ENCODE data around the gene CPNE1. TPM values are rescaled to one million over a fixed set of nuclear protein-coding genes. Genes with fewer than 3 reads are reported as not detected.

Gene CPNE1
- total RNA-seq, 3 donors from 2014 or later (not counting 1 experiment from before 2014, with no cell fraction given): 298 to 342 (median 334) TPM

- no peaks in the 10 kb centered on the region for H3K27me3 Mint-ChIP-seq (ENCODE audit: low read depth in 2 of 2)
- TF ChIP-seq, protein P1, sequence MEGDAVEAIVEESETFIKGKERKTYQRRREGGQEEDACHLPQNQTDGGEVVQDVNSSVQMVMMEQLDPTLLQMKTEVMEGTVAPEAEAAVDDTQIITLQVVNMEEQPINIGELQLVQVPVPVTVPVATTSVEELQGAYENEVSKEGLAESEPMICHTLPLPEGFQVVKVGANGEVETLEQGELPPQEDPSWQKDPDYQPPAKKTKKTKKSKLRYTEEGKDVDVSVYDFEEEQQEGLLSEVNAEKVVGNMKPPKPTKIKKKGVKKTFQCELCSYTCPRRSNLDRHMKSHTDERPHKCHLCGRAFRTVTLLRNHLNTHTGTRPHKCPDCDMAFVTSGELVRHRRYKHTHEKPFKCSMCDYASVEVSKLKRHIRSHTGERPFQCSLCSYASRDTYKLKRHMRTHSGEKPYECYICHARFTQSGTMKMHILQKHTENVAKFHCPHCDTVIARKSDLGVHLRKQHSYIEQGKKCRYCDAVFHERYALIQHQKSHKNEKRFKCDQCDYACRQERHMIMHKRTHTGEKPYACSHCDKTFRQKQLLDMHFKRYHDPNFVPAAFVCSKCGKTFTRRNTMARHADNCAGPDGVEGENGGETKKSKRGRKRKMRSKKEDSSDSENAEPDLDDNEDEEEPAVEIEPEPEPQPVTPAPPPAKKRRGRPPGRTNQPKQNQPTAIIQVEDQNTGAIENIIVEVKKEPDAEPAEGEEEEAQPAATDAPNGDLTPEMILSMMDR (IDR thresholded peaks at IDR 0.05): no peak
- no peaks in the 10 kb centered on the region for H3K36me3 Mint-ChIP-seq
- Histone ChIP-seq H3K9me3 (ENCODE audit: control insufficient read depth, insufficient read depth, low read length) (no peaks in the 10 kb centered on the region), H3K27ac (ENCODE audit: low read length) (no peak overlapping the region), H3K4me1 (ENCODE audit: control insufficient read depth, insufficient read depth, low read length) (peaks cover 19% of the 10 kb centered on the region), H3K36me3 (ENCODE audit: control insufficient read depth, insufficient read depth, low read length) (peaks cover 57% of the 10 kb centered on the region), H3K27me3 (ENCODE audit: control insufficient read depth, insufficient read depth, low read length) (no peaks in the 10 kb centered on the region), H3K4me3 (ENCODE audit: low read length) (no peak overlapping the region)
- ATAC-seq (no peak), DNase-seq (no peak)
- no peak overlapping the region for H3K27ac Mint-ChIP-seq
- no peak overlapping the region for H3K4me3 Mint-ChIP-seq
- intact Hi-C loops (cut with micrococcal nuclease): no loop called here
- H3K9me3 Mint-ChIP-seq: no peaks in the 10 kb centered on the region
- 100% methylated on average over 4 of the region's 4 CpGs for WGBS (ENCODE audit: insufficient coverage)
- peaks cover 47% of the 10 kb centered on the region in 2 donors for H3K4me1 Mint-ChIP-seq
These were observed 10.8 kb downstream of the CPNE1 start for GRCh38 chr20:35653893-35654292.

GRCh38 chr20:35653430-35653734 lies 11.3 kb downstream of the CPNE1 start:
- Histone ChIP-seq H3K4me3 (ENCODE audit: low read length) (no peak overlapping the region), H3K4me1 (ENCODE audit: control insufficient read depth, insufficient read depth, low read length) (peaks cover 14% of the 10 kb centered on the region), H3K27me3 (ENCODE audit: control insufficient read depth, insufficient read depth, low read length) (no peaks in the 10 kb centered on the region), H3K36me3 (ENCODE audit: control insufficient read depth, insufficient read depth, low read length) (peaks cover 57% of the 10 kb centered on the region), H3K9me3 (ENCODE audit: control insufficient read depth, insufficient read depth, low read length) (no peaks in the 10 kb centered on the region), H3K27ac (ENCODE audit: low read length) (no peak overlapping the region)
- TF ChIP-seq, protein P1 (IDR thresholded peaks at IDR 0.05): no peak
- Mint-ChIP-seq H3K4me3 (no peak overlapping the region), H3K36me3 (no peaks in the 10 kb centered on the region), H3K4me1 (peaks cover 46 to 49% of the 10 kb centered on the region in 2 donors), H3K27ac (no peak overlapping the region), H3K27me3 (ENCODE audit: low read depth in 2 of 2) (no peaks in the 10 kb centered on the region), H3K9me3 (no peaks in the 10 kb centered on the region)
- ATAC-seq (no peak), DNase-seq (no peak)
- intact Hi-C loops (cut with micrococcal nuclease): no loop called here
- 98% methylated on average over 3 of the region's 3 CpGs for WGBS (ENCODE audit: insufficient coverage)

GRCh38 chr20:35652641-35653429 lies 11.9 kb downstream of the CPNE1 start:
- Mint-ChIP-seq H3K4me3 (no peak overlapping the region), H3K36me3 (no peaks in the 10 kb centered on the region), H3K9me3 (no peaks in the 10 kb centered on the region), H3K27me3 (ENCODE audit: low read depth in 2 of 2) (no peaks in the 10 kb centered on the region), H3K4me1 (peaks cover 51 to 52% of the 10 kb centered on the region in 2 donors), H3K27ac (no peak overlapping the region)
- Histone ChIP-seq H3K4me3 (ENCODE audit: low read length) (no peak overlapping the region), H3K36me3 (ENCODE audit: control insufficient read depth, insufficient read depth, low read length) (peaks cover 59% of the 10 kb centered on the region), H3K27me3 (ENCODE audit: control insufficient read depth, insufficient read depth, low read length) (no peaks in the 10 kb centered on the region), H3K27ac (ENCODE audit: low read length) (no peak overlapping the region), H3K9me3 (ENCODE audit: control insufficient read depth, insufficient read depth, low read length) (no peaks in the 10 kb centered on the region), H3K4me1 (ENCODE audit: control insufficient read depth, insufficient read depth, low read length) (peaks cover 11% of the 10 kb centered on the region)
- ATAC-seq (no peak), DNase-seq (no peak)
- TF ChIP-seq, protein P1 (IDR thresholded peaks at IDR 0.05): no peak
- intact Hi-C loops (cut with micrococcal nuclease): no loop called here
- 94% methylated on average over 13 of the region's 13 CpGs for WGBS (ENCODE audit: insufficient coverage)

DNA sequence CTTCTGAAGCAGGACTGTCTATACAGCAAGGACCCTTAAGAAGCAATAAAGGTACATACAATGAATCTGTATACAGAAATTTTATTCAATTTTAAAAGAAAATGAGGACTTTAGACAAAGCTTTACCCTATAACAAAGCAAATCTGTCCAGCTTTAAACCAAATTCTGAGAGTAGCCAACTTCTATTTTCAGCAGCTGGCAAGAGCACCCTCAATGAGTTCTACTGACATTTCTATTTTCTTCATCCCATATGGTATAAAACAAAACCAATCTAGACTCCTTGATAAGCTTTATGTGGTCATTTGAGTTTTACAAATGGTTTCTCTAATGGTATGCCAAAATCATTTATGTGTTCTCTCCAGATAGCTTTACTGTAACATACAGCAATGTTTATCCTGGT lies 12.7 kb downstream of the CPNE1 start:
- peaks cover 6% of the 10 kb centered on the region for H3K4me1 ChIP-seq (ENCODE audit: control insufficient read depth, insufficient read depth, low read length)
- Mint-ChIP-seq H3K4me1 (peaks cover 45 to 46% of the 10 kb centered on the region in 2 donors), H3K27ac (peak overlapping the region; percentile 37 to 81), H3K9me3 (no peaks in the 10 kb centered on the region), H3K36me3 (no peaks in the 10 kb centered on the region), H3K27me3 (ENCODE audit: low read depth in 2 of 2) (no peaks in the 10 kb centered on the region), H3K4me3 (no peak overlapping the region)
- TF ChIP-seq, protein P1 (IDR thresholded peaks at IDR 0.05): no peak
- H3K27me3 ChIP-seq (ENCODE audit: control insufficient read depth, insufficient read depth, low read length): no peaks in the 10 kb centered on the region
- H3K36me3 ChIP-seq (ENCODE audit: control insufficient read depth, insufficient read depth, low read length): peaks cover 54% of the 10 kb centered on the region
- intact Hi-C loops (cut with micrococcal nuclease): no loop called here
- DNase-seq: no peak
- H3K9me3 ChIP-seq (ENCODE audit: control insufficient read depth, insufficient read depth, low read length): no peaks in the 10 kb centered on the region
- H3K27ac ChIP-seq (ENCODE audit: low read length): no peak overlapping the region
- H3K4me3 ChIP-seq (ENCODE audit: low read length): no peak overlapping the region
- ATAC-seq: no peak

All from natural killer cell (primary cell).